Measurements from ENCODE around the gene BCAP29.

DNA sequence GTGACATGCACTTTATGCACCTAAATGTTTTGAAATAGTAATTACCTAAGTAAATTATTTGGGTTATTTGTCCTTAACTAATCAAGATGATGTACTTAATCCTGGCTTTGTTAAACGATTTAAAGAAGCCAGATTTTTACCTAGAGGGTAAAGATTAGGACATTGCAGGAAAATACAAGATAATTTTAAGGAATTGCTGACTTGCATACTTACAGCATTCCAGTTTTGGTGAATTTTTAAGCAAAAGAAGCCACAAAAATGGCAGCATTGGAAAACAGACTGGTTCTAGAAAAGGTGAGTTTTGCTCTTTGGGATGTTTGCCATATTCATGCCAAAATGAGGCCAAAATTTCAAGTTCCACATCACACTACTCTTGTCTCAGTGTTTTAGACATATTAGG lies 33.4 kb downstream of the BCAP29 start:
- TF ChIP-seq, protein P1, sequence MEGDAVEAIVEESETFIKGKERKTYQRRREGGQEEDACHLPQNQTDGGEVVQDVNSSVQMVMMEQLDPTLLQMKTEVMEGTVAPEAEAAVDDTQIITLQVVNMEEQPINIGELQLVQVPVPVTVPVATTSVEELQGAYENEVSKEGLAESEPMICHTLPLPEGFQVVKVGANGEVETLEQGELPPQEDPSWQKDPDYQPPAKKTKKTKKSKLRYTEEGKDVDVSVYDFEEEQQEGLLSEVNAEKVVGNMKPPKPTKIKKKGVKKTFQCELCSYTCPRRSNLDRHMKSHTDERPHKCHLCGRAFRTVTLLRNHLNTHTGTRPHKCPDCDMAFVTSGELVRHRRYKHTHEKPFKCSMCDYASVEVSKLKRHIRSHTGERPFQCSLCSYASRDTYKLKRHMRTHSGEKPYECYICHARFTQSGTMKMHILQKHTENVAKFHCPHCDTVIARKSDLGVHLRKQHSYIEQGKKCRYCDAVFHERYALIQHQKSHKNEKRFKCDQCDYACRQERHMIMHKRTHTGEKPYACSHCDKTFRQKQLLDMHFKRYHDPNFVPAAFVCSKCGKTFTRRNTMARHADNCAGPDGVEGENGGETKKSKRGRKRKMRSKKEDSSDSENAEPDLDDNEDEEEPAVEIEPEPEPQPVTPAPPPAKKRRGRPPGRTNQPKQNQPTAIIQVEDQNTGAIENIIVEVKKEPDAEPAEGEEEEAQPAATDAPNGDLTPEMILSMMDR (IDR thresholded peaks at IDR 0.05; ENCODE audit: insufficient read depth, low read length, poor library complexity, severe bottlenecking): no peak
- TF ChIP-seq EZH2phosphoT487 (conservative IDR thresholded peaks at IDR 0.05; ENCODE audit: low read length): no peak

All from SU-DHL-6 (cell line).